ENCODE results near the gene SND1.

The SND1 gene

DNA sequence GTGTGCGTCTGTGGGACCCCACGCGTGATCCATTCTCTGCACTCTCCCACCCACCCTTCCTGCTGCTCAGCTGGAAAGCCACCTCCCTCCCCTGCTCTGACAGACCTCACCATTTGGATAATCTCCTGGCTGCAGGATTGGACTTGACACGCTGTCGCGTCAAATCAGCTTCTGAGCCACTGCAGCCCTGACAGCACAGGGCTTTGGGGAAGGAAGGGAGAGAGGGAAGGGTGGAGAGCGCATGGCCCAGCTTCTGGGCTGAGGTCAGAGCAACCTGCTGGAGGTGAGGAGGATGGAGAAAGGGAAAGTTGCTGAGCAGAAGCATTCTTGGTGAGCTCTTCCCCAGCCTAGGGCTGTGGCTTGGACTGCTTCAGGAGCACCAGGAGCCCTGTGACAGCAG, 428.2 kb downstream of the SND1 start:
- Histone ChIP-seq H3K4me1 (ENCODE audit: control insufficient read depth, low read length) (no peaks in the 10 kb centered on the region), H3K27ac (ENCODE audit: low read depth, low read length) (no peak overlapping the region), H3K9me3 (ENCODE audit: control insufficient read depth, insufficient read depth, low read length) (no peaks in the 10 kb centered on the region), H3K36me3 (ENCODE audit: control insufficient read depth, low read length) (peaks cover 57% of the 10 kb centered on the region), H4K20me1 (ENCODE audit: control insufficient read depth, insufficient read depth, low read depth, low read length) (no peaks in the 10 kb centered on the region), H3K9me2 (replicated peaks; ENCODE audit: control insufficient read depth, low read length) (no peaks in the 10 kb centered on the region), H3K4me2 (ENCODE audit: low read length) (no peak overlapping the region), H3K27me3 (ENCODE audit: control insufficient read depth, low read length) (no peaks in the 10 kb centered on the region), H3K79me2 (ENCODE audit: control insufficient read depth, low read length) (no peaks in the 10 kb centered on the region), H3F3A (ENCODE audit: control insufficient read depth, insufficient read depth) (no peaks in the 10 kb centered on the region), H3K4me3 (ENCODE audit: low read length) (no peak overlapping the region)
- TF ChIP-seq, protein P1, sequence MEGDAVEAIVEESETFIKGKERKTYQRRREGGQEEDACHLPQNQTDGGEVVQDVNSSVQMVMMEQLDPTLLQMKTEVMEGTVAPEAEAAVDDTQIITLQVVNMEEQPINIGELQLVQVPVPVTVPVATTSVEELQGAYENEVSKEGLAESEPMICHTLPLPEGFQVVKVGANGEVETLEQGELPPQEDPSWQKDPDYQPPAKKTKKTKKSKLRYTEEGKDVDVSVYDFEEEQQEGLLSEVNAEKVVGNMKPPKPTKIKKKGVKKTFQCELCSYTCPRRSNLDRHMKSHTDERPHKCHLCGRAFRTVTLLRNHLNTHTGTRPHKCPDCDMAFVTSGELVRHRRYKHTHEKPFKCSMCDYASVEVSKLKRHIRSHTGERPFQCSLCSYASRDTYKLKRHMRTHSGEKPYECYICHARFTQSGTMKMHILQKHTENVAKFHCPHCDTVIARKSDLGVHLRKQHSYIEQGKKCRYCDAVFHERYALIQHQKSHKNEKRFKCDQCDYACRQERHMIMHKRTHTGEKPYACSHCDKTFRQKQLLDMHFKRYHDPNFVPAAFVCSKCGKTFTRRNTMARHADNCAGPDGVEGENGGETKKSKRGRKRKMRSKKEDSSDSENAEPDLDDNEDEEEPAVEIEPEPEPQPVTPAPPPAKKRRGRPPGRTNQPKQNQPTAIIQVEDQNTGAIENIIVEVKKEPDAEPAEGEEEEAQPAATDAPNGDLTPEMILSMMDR (IDR thresholded peaks at IDR 0.05; ENCODE audit: low read depth, low read length, poor library complexity, severe bottlenecking), result no peak
- no peak for TF ChIP-seq EZH2phosphoT487 (IDR thresholded peaks at IDR 0.05; ENCODE audit: borderline replicate concordance, low read length)

DNA sequence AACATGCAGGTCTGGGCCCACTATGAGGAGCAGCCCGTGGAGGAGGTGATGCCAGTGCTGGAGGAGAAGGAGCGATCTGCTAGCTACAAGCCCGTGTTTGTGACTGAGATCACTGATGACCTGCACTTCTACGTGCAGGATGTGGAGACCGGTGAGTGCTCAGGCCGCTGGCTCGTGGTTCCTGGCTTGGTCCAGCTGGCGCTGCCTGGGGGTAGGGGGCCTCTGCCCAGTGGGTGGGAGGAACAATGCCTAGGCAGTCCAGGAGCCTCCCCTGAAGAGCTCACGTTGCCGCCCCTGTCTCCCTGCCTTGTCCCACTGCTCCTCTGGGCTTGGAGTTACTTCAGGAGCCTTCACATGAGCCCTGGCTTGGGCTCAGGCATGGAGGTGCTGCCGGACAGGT, 429.4 kb downstream of the SND1 start:
- Histone ChIP-seq H3K36me3 (ENCODE audit: control insufficient read depth, low read length) (peaks cover 68% of the 10 kb centered on the region), H3K4me2 (ENCODE audit: low read length) (no peak overlapping the region), H3F3A (ENCODE audit: control insufficient read depth, insufficient read depth) (no peaks in the 10 kb centered on the region), H4K20me1 (ENCODE audit: control insufficient read depth, insufficient read depth, low read depth, low read length) (no peaks in the 10 kb centered on the region), H3K4me1 (ENCODE audit: control insufficient read depth, low read length) (no peaks in the 10 kb centered on the region), H3K79me2 (ENCODE audit: control insufficient read depth, low read length) (no peaks in the 10 kb centered on the region), H3K9me2 (replicated peaks; ENCODE audit: control insufficient read depth, low read length) (no peaks in the 10 kb centered on the region), H3K27me3 (ENCODE audit: control insufficient read depth, low read length) (no peaks in the 10 kb centered on the region), H3K9me3 (ENCODE audit: control insufficient read depth, insufficient read depth, low read length) (no peaks in the 10 kb centered on the region), H3K27ac (ENCODE audit: low read depth, low read length) (no peak overlapping the region), H3K4me3 (ENCODE audit: low read length) (no peak overlapping the region)
- TF ChIP-seq, protein P1 (IDR thresholded peaks at IDR 0.05; ENCODE audit: low read depth, low read length, poor library complexity, severe bottlenecking), result no peak
- no peak for TF ChIP-seq EZH2phosphoT487 (IDR thresholded peaks at IDR 0.05; ENCODE audit: borderline replicate concordance, low read length)

DNA sequence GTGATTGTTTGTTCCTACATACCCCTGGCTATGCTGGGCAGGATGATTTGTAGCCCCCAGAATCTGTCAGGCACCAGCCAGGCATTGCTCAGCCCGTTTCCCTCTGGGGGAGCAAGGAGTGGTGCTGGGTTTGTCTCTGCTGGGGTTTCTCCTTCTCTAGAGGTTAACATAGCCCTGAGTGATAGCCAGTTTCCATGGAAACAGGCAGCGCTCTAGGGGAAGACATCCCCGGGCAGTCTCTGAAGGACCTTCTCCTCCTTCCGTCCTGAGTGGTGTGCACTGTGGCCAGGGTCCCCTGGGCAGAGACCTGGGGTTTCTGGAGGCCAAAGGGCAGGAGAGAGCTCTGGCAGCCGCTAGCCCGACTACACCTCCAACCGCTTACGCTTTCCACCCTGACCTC, 429.8 kb downstream of the SND1 start:
- H4K20me1 ChIP-seq (ENCODE audit: control insufficient read depth, insufficient read depth, low read depth, low read length), result no peaks in the 10 kb centered on the region
- H3K4me1 ChIP-seq (ENCODE audit: control insufficient read depth, low read length), result no peaks in the 10 kb centered on the region
- TF ChIP-seq, protein P1 (IDR thresholded peaks at IDR 0.05; ENCODE audit: low read depth, low read length, poor library complexity, severe bottlenecking), result no peak
- TF ChIP-seq EZH2phosphoT487 (IDR thresholded peaks at IDR 0.05; ENCODE audit: borderline replicate concordance, low read length), result no peak
- no peak overlapping the region for H3K27ac ChIP-seq (ENCODE audit: low read depth, low read length)
- no peaks in the 10 kb centered on the region for H3K9me3 ChIP-seq (ENCODE audit: control insufficient read depth, insufficient read depth, low read length)
- H3K4me2 ChIP-seq (ENCODE audit: low read length), result no peak overlapping the region
- no peaks in the 10 kb centered on the region for H3F3A ChIP-seq (ENCODE audit: control insufficient read depth, insufficient read depth)
- peaks cover 66% of the 10 kb centered on the region for H3K36me3 ChIP-seq (ENCODE audit: control insufficient read depth, low read length)
- no peak overlapping the region for H3K4me3 ChIP-seq (ENCODE audit: low read length)
- no peaks in the 10 kb centered on the region for H3K79me2 ChIP-seq (ENCODE audit: control insufficient read depth, low read length)
- H3K9me2 ChIP-seq (replicated peaks; ENCODE audit: control insufficient read depth, low read length), result no peaks in the 10 kb centered on the region
- H3K27me3 ChIP-seq (ENCODE audit: control insufficient read depth, low read length), result no peaks in the 10 kb centered on the region

DNA sequence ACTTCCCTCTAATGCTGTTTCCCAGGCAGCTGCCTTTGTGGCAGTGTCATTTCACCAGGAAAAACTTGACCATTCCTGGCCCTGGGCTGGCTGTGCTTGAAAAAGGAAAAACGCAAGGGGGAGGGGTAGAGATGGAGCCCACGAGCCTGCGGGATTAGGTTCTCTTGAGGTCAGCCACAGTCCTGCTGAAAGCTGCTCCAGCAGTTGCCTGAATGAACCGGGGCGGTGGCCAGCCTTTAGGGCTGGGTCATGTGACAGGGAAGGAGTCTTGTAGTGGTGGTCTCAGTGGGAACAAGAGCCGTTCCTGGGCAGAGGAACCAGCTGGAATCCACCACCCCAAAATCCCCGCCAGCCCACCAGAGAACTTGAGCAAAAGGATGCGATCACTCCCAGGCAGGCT, 430.4 kb downstream of the SND1 start:
- Histone ChIP-seq H3K4me3 (ENCODE audit: low read length) (no peak overlapping the region), H3K4me1 (ENCODE audit: control insufficient read depth, low read length) (no peaks in the 10 kb centered on the region), H3K36me3 (ENCODE audit: control insufficient read depth, low read length) (peaks cover 63% of the 10 kb centered on the region)

More for the DNA sequence above, 430.4 kb downstream of the SND1 start:
- Histone ChIP-seq H3K9me2 (replicated peaks; ENCODE audit: control insufficient read depth, low read length) (no peaks in the 10 kb centered on the region), H3F3A (ENCODE audit: control insufficient read depth, insufficient read depth) (no peaks in the 10 kb centered on the region), H3K79me2 (ENCODE audit: control insufficient read depth, low read length) (no peaks in the 10 kb centered on the region), H3K9me3 (ENCODE audit: control insufficient read depth, insufficient read depth, low read length) (no peaks in the 10 kb centered on the region), H4K20me1 (ENCODE audit: control insufficient read depth, insufficient read depth, low read depth, low read length) (no peaks in the 10 kb centered on the region), H3K4me2 (ENCODE audit: low read length) (no peak overlapping the region), H3K27me3 (ENCODE audit: control insufficient read depth, low read length) (no peaks in the 10 kb centered on the region), H3K27ac (ENCODE audit: low read depth, low read length) (no peak overlapping the region)
- TF ChIP-seq EZH2phosphoT487 (IDR thresholded peaks at IDR 0.05; ENCODE audit: borderline replicate concordance, low read length), result no peak
- TF ChIP-seq, protein P1 (IDR thresholded peaks at IDR 0.05; ENCODE audit: low read depth, low read length, poor library complexity, severe bottlenecking), result no peak
